ENCODE data around the gene STX2. TPM values are rescaled to one million over a fixed set of nuclear protein-coding genes. Genes with fewer than 3 reads are reported as not detected.

STX2 gene
- total RNA-seq, 1 experiment from 2014 or later, result 26.6 TPM

DNA sequence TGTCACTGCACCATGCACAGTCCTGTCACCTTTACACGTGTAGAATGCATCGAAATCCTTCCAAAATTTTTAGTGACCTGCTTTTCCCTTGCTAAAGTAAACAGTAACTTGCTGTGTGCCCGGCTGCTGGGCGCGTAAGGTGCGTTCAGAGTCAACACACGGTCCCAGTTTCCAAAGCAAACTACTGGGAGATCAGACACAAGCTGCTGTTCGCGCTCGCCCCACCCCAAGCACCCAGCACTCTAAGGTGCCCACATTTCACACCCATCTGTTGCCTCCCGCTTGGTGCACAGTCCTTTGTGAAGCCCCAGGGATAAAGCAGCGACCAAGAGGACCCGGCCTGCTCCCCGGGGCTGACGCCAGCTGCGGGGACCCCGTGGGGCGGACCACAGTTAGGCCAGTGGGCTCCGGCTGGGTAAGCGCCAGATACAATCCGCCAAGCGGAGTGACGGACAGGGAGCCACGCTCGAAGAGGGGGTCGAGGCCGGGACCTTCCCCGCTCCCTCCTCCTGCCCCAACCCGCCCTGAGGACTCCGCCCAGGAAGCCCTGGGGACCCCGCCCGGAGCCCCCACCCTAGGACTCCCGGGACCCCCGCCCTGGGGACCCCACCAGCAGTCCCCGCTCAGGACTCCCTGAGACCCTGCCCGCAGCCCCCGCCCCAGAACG is 633 bp downstream of the STX2 start:
- in situ Hi-C loops (cut with HindIII; ENCODE audit: low pct_unique_long_range_greater_than_20kb, low sequenced_read_pairs), result no loop called here
- peak; percentile 31 for DNase-seq (ENCODE audit: low read depth)

DNA sequence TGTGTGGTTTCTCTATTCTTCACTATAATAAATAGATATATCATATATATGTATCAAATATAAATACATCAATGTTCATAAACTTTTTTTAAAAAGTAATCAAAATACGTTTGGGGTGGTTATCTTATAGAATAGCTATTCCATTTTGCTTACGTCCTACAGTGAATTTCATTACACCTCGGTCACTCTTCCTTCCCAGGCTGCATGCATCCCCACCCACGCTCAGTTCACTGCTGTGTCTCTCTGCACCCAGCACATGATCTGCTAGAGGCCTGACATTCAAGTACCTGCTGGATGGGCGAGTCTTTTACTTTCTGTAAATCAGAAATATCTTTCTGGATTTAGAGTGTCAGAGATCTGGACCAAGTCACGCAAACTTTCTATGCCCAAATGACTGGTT is 3.6 kb downstream of the STX2 start:
- DNase-seq (ENCODE audit: low read depth), result no peak
- in situ Hi-C loops (cut with HindIII; ENCODE audit: low pct_unique_long_range_greater_than_20kb, low sequenced_read_pairs), result no loop called here

DNA sequence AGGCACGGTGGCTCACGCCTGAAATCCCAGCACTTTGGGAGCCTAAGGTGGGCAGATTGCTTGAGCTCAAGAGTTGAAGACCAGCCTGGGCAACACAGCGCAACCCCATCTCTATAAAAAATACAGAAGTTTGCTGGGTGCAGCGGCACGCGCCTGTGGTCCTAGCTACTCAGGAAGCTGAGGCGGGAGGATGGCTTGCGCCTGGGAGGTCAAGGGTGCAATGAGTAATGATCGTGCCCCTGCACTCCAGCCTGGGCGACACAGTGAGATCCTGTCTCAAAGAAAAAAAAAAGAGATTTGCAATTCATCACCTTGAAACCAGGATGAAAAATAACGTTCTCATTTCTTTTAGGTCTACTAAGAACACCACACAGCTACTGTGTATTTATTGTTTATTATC is 4.0 kb downstream of the STX2 start:
- DNase-seq (ENCODE audit: low read depth), result no peak
- in situ Hi-C loops (cut with HindIII; ENCODE audit: low pct_unique_long_range_greater_than_20kb, low sequenced_read_pairs), result no loop called here

DNA sequence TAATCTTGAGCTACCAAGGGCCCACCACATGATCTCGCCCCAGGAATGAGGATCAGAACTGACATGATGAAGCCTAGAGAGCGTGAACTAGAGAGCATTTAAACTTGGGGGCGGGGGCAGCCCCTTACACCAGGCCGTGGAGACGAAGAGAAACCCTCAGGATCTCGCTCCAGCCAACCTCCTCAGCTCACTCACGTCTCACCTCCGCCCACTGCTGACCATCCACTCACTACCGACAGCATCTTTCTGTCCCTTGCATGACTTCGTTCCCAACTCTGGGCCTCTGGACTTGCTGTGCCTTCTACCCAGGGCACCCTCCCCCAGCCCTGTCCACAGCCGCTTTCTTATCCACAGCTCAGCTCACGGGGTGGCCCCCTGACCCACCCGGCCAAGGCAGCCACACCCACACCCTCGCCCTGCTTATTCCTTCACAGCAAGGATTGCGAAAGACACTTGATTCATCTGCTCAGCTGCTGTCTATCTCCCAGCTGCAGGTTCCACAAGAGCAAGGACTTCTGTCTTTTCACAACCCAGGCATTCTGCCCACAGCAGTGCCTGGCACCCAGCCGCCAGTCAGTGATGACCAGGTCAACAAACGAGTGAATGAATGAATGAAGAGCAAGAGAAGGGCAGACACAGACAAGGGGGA is 6.4 kb downstream of the STX2 start:
- in situ Hi-C loops (cut with HindIII; ENCODE audit: low pct_unique_long_range_greater_than_20kb, low sequenced_read_pairs), result no loop called here
- peak; percentile 38 for DNase-seq (ENCODE audit: low read depth)

- DNase-seq (ENCODE audit: low read depth), result no peak
- in situ Hi-C loops (cut with HindIII; ENCODE audit: low pct_unique_long_range_greater_than_20kb, low sequenced_read_pairs), result no loop called here
Measured at GRCh38 chr12:130831876-130832405, 7.1 kb downstream of the STX2 start.

- DNase-seq (ENCODE audit: low read depth), result no peak
- in situ Hi-C loops (cut with HindIII; ENCODE audit: low pct_unique_long_range_greater_than_20kb, low sequenced_read_pairs), result no loop called here
Measured at GRCh38 chr12:130831246-130831645, 7.8 kb downstream of the STX2 start.

- in situ Hi-C loops (cut with HindIII; ENCODE audit: low pct_unique_long_range_greater_than_20kb, low sequenced_read_pairs), result no loop called here
- no peak for DNase-seq (ENCODE audit: low read depth)
Measured at GRCh38 chr12:130830246-130830551, 8.9 kb downstream of the STX2 start.

- DNase-seq (ENCODE audit: low read depth), result no peak
Measured at GRCh38 chr12:130829391-130830245, 9.4 kb downstream of the STX2 start.

DNA sequence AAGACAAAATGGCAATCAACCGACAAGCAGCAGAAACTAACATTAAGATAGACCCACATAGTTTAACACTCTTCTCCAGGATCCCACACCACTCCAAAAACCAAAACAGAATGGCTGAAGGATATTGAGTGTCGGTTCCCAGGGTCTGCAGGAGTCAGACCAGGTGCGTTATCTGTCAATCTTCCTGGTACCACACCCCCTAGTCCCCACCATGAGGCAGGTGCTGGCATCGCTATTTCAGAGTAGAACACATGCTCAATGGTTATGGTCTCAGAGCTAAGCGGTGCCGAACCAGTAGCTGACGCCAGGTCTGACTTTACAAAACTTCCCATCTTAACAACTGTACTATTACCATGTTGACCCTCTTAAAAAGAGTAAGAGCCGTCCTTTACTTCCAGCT is 10.2 kb downstream of the STX2 start:
- no peak for DNase-seq (ENCODE audit: low read depth)
- in situ Hi-C loops (cut with HindIII; ENCODE audit: low pct_unique_long_range_greater_than_20kb, low sequenced_read_pairs), result no loop called here

More at GRCh38 chr12:130829391-130830245, 9.4 kb downstream of the STX2 start:
- in situ Hi-C loops (cut with HindIII; ENCODE audit: low pct_unique_long_range_greater_than_20kb, low sequenced_read_pairs), result no loop called here

- no peak for DNase-seq (ENCODE audit: low read depth)
- in situ Hi-C loops (cut with HindIII; ENCODE audit: low pct_unique_long_range_greater_than_20kb, low sequenced_read_pairs), result no loop called here
Measured at GRCh38 chr12:130827432-130827831, 11.6 kb downstream of the STX2 start.

GRCh38 chr12:130826151-130826801 is 12.8 kb downstream of the STX2 start:
- in situ Hi-C loops (cut with HindIII; ENCODE audit: low pct_unique_long_range_greater_than_20kb, low sequenced_read_pairs), result no loop called here
- peak; percentile 35 for DNase-seq (ENCODE audit: low read depth)

GRCh38 chr12:130825771-130826150 is 13.3 kb downstream of the STX2 start:
- in situ Hi-C loops (cut with HindIII; ENCODE audit: low pct_unique_long_range_greater_than_20kb, low sequenced_read_pairs), result no loop called here
- no peak for DNase-seq (ENCODE audit: low read depth)

- in situ Hi-C loops (cut with HindIII; ENCODE audit: low pct_unique_long_range_greater_than_20kb, low sequenced_read_pairs), result no loop called here
- DNase-seq (ENCODE audit: low read depth), result no peak
Measured at GRCh38 chr12:130819681-130820080, 19.4 kb downstream of the STX2 start.

DNA sequence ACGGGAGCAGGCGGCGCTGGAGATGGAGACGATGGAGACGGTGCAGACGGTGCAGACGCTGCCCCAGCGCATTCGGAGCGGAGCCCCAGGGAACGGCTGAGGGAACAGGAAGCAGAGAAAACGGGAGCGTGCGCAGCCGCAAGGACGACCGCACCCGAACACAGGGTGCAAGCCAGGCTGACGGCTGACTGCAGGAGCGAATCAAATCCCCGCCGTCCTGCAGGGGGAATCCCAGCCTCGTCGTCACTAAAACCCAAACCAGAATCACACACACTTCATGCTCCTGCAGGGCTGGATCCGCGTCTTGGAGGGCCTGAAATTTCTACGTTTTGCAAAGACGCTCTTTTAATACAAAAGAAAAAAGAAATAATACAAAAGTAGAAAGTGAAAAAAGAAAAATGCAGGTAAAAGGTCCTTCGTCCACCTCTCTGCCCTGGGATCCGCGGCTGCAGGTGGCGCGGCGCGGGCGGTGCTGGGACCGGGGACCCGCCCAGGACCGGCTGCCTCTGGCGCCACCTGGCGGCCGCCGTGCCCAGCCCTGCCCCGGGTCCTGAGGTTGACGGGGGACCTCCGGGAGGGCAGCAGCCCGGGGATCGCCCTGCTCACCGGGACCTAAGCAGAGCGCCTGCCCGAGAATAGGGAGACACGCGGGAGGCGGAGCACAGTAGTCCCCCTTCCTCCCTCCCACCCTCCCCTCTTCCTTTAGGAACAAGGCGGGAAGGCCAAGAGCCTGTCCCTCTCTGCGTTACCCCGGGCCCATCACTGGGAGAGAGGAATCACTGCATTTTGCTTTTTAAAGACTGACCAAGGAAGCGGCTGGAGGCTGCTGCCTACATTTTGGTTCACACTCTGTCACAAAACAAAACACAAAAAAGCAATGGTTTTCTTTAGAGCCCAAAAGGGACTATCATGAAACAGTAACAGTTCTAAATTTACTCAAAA is 20.1 kb downstream of the STX2 start:
- no peak for DNase-seq (ENCODE audit: low read depth)
- in situ Hi-C loops (cut with HindIII; ENCODE audit: low pct_unique_long_range_greater_than_20kb, low sequenced_read_pairs), result no loop called here

DNA sequence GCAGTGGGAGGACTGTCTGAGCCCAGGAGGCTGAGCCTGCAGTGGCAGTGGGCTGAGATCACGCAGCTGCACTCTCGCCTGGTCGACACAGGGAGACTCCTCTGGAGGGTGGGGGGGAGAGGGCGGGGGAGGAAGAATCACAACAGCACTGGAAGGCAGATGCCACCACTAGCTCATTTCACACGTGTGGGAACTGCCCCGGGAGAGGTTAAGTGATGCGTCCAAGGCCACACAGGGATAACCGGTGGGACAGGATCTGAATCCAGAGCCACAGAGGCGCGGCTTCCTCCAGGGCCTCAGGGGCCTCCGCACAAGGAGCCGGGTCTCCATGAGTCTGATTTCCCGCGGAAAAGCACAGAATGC is 20.8 kb downstream of the STX2 start:
- in situ Hi-C loops (cut with HindIII; ENCODE audit: low pct_unique_long_range_greater_than_20kb, low sequenced_read_pairs), result no loop called here
- no peak for DNase-seq (ENCODE audit: low read depth)

- in situ Hi-C loops (cut with HindIII; ENCODE audit: low pct_unique_long_range_greater_than_20kb, low sequenced_read_pairs), result no loop called here
- no peak for DNase-seq (ENCODE audit: low read depth)
Measured at GRCh38 chr12:130817804-130818203, 21.2 kb downstream of the STX2 start.

DNA sequence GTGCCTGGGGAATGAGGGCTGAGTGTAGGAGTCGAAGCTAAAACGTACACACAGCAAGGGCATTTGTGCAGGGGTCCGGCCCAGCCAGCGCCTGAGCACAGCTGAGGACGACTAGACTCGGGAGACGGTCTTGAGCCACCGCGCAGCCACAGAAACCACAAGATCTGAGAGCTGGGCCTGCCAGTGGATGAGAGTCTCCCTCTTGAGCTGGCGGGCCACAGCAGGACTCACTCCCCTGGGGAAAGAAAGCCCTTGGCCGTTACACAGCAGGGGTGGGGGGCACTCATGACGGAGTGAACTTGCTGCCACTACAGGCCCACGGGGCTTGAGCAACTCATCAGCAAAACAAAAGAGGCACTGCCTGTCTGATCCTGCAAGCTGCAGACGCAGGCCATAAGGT is 23.0 kb downstream of the STX2 start:
- in situ Hi-C loops (cut with HindIII; ENCODE audit: low pct_unique_long_range_greater_than_20kb, low sequenced_read_pairs), result no loop called here
- DNase-seq (ENCODE audit: low read depth), result no peak
